Measurements from ENCODE around the gene FAM167B. TPM values are rescaled to one million over a fixed set of nuclear protein-coding genes. Genes with fewer than 3 reads are reported as not detected.

FAM167B gene
- 1.5 TPM for total RNA-seq

GRCh38 chr1:32246888-32247273 is at the start of gene FAM167B:
FAM167B (plus strand) TSS chr1:32247222; CDS start chr1:32247422, 200 bp downstream.
- ATAC-seq, result peak; percentile 23

DNA sequence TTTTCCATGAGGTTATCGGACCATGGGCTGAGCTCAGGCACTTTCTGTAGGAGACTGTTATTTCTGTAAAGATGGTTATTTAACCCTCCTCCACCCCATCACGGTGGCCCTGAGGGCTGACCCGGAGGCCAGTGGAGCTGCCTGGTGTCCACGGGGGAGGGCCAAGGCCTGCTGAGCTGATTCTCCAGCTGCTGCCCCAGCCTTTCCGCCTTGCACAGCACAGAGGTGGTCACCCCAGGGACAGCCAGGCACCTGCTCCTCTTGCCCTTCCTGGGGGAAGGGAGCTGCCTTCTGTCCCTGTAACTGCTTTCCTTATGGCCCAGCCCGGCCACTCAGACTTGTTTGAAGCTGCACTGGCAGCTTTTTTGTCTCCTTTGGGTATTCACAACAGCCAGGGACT is 49.2 kb upstream of the FAM167B start:
- ATAC-seq, result no peak

GRCh38 chr1:32198237-32199042 is 48.6 kb upstream of the FAM167B start:
- ATAC-seq, result no peak

GRCh38 chr1:32199043-32199716 is 47.8 kb upstream of the FAM167B start:
- no peak for ATAC-seq

GRCh38 chr1:32199717-32200072 is 47.3 kb upstream of the FAM167B start:
- ATAC-seq, result no peak

DNA sequence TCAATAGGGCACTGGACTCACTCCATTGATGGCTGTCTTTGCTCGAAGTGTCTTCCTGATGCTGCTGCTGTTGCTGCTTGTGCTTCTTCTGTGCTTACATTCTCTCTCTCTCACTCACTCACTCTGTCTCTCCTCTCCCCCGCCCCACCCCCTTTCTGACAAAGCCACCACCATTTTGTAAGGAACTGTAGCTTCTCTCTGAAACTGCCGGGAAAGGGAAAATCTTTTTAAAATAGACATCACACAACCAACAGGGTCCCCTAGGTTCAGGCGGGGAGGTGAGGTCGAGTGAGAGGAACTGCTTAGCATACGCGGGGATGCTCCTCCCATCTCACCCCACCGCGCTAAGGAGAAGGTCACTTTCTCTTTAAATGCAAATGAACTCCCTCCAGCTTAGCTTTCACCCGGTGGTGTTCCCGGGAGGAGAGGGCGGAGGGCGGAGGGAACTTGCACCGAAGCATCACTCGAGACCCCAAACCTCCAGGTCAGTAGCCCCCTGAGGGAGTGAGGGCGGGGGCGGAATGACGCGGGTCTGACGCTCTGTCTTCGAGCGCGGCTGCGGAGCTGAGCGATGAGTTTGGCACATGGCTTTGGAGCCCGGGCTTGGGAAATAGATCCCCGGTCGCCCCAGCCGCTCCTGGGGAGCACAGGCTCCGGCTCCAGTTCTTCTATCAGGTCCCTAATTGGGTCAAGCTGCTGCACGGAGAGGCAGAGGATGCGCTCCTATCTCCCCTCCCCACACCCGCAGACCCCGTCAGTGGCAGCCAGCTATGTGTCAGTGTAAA is 46.6 kb upstream of the FAM167B start, which contains the start of gene CCDC28B:
TSS of gene CCDC28B (plus strand) at position 370 of the 785 bp plus-strand sequence. CDS start 1,341 bp downstream, outside the sequence.
- ATAC-seq, result peak; percentile 26

GRCh38 chr1:32201011-32201855 is 45.8 kb upstream of the FAM167B start:
- peak; percentile 9 for ATAC-seq

- ATAC-seq, result peak; percentile 13
Measured at GRCh38 chr1:32204943-32205361, 42.1 kb upstream of the FAM167B start.

DNA sequence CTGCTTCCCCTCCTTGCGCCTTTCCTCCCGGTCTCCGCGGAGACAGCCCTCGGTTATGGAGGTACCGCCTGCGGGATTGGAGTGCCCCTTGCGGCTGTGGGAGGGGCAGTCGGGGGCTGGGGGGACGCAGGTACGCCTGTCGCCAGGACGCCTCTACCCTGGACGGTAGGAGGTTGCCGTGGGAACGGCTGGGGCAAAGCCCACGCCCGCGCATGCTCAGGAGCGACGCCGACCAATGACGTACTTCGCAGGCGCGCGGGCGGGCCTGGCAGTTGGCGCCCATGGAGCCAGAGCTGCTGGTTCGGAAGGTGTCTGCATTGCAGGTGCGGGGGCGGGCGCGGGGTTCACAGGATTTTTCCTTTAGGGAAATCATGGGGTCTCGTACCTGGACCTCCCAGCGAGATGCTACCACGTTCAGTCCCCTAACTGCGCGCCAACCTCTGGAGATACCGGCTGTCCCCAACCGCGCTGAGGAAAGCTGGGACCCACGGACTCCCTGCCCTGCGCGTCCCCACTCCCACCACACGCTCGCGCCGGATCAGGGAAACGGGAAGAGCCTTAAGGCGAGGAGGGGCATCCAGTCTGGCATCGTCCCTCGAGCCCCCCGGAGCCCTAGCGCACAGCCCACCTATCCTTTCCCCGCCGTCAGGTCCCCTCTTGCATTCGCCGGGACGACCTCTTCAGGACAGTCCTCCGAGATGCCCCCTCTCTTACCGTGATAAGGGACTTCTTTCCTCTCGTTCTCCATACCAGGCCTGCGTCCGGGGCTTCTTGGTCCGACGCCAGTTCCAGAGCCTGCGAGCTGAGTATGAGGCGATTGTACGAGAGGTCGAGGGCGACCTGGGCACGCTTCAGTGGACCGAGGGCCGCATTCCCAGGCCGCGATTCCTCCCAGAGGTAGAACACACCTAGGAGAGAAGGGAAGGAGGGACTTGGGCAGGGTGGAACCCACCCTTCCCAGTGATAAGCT is 41.3 kb upstream of the FAM167B start, which contains the start of gene IQCC:
TSS of gene IQCC (plus strand) at position 271 of the 970 bp plus-strand sequence. CDS start at position 282, 11 bp downstream.
- ATAC-seq, result peak; percentile 79

DNA sequence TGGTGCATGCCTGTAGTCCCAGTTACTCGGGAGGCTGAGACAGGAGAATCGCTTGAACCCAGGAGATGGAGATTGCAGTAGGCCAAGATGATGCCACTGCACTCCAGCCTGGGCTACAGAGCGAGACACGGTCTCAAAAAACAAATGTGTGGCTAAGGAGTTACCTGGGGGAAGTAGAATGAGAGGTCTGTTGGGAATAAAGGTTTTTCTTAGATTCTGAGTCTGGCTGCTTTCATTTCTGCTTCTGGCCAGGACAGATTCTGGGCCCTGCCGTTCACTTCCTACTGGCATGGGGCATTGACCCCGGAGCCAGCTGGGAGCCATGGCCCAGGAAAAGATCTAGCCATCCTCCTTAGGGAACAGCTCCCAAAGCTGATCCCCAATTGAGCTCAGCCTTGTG is 38.6 kb upstream of the FAM167B start:
- ATAC-seq, result no peak

GRCh38 chr1:32208891-32209328 is 38.1 kb upstream of the FAM167B start, which contains the start of gene DCDC2B:
DCDC2B (plus strand) TSS chr1:32209089; CDS start chr1:32209094, 5 bp downstream.
- ATAC-seq, result peak; percentile 36

- ATAC-seq, result peak; percentile 68
Measured at GRCh38 chr1:32215629-32216480, 31.2 kb upstream of the FAM167B start.

GRCh38 chr1:32216566-32216965 is 30.5 kb upstream of the FAM167B start:
- no peak for ATAC-seq

DNA sequence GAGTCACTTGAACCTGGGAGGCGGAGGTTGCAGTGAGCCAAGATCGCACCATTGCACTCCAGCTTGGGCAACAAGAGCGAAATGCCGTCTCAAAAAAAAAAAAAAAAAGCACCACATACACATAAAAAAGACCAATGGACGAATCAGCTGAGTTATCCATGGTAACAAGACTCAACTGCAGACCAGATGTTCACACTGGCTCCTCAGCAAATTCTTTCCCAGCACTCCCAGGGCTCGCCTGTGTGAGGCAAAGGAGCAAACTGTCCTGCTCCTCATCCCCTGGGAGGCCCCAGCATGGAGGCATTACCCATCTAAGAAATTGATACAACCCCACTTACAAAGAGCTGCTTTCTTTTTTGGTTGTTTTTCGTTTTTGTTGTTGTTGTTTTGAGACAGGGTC is 28.0 kb upstream of the FAM167B start:
- ATAC-seq, result no peak

GRCh38 chr1:32220746-32221580 is 26.1 kb upstream of the FAM167B start:
- ATAC-seq, result no peak

DNA sequence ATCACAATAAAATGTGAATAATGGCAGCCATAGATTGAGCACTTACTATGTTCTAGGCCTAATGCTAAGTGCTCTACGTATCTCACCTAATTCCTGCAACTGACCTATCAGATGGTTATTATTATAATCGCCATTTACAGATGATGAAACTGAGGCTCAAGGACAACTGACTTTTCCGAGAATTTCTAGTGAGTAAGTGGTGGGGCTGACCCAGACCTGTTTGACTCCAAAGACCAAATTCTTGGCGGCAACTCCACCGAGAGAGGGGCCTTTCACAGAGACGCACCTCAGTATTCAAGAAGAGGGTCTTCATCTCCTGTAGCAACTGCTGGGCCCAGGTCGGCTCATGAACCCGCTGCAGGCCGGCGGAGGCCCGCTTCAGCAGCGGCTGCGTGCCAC is 25.4 kb upstream of the FAM167B start:
- no peak for ATAC-seq

DNA sequence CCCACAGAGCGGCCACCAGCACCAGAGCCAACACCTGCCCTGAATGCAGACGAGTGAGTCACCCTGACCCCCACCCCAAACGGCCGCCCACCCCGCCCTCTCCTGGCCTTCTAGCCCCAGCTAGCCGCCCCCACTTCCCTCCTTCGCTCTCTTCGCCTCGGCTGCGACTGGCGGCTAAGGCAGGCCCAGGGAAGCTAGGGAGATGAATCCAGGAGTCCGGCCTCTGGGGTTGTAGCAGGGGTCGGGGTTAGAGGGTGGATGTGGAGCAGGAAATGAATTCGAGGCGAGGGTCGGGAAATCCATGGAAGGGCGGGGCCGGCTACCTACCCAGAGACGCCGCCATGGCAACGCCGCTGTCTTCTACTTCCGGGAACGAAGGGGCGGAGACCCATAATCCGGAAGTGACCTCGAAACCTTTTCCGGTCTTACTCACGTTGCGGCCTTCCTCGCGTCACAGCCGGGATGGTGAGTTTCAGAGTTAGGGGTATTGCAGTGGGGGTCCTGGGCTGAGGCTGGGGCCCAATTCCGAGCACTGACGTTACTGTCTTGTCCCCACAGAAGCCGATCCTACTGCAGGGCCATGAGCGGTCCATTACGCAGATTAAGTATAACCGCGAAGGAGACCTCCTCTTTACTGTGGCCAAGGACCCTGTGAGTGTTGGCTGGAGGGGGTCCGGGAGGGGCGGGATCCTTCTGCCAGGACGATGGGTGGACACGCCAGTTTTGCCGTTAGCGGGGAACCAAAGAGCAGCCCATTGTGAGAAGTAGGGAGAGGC is 24.9 kb upstream of the FAM167B start, which contains the start of the genes EIF3I and TMEM234:
TSS of gene EIF3I (plus strand) at position 428 of the 776 bp plus-strand sequence. CDS start at position 463, 35 bp downstream.
TSS of gene TMEM234 (minus strand) at position 374 of the 776 bp plus-strand sequence. CDS start at position 343, 31 bp downstream.
- ATAC-seq, result peak; percentile 89

Measured in esophagus mucosa (tissue), 1 donor.